ENCODE results near the gene MYO1F. TPM values are rescaled to one million over a fixed set of nuclear protein-coding genes. Genes with fewer than 3 reads are reported as not detected.
"Not testable (repeated sequence)": the region's sequence is repeated elsewhere in the genome, so short reads cannot be mapped to it uniquely, and the experiment has no call there.

Gene MYO1F
- total RNA-seq, 1 donor: 80.5 TPM

DNA sequence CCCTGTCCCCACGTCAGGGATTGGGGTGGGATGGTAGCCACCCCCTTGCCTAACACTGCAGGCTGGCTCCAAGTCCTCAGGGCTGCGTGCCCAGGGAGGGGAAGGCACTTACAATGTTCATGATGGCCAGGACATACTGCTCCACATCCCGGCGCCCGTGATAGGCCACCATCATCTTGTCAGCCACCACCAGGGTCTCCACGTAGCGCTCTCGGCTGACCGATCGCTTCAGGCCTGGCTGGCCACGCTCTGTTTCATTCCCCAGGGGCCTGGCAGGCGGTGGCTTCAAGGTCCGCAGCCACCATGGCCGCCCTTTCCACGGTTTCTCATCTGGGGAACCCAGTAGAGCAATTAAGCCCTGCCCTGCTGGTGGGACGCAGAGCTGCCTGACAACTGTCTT lies 23.6 kb upstream of the MYO1F start:
- DNase-seq (ENCODE audit: low read depth in 2 of 3, low spot score in 2 of 3): no peak

DNA sequence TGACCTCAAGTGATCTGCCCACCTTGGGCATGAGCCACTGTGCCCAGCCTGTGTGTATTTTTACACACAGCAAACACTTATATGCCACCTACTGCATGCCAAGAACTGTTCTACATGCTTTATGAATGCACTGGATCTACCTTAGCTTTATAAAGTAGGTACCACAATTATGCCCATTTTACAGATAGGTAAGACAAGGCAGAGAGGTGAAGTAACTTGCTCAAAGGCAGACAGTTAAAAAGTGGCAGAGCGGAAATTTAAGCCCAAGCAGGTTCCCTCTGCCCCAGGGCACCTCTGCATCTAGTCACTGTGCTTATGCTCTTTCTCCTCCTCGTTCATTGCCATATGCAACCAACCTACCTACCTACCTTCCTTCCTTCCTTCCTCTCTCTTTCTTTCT lies 22.8 kb upstream of the MYO1F start:
- no peak for DNase-seq (ENCODE audit: low read depth in 2 of 3, low spot score in 2 of 3)

DNA sequence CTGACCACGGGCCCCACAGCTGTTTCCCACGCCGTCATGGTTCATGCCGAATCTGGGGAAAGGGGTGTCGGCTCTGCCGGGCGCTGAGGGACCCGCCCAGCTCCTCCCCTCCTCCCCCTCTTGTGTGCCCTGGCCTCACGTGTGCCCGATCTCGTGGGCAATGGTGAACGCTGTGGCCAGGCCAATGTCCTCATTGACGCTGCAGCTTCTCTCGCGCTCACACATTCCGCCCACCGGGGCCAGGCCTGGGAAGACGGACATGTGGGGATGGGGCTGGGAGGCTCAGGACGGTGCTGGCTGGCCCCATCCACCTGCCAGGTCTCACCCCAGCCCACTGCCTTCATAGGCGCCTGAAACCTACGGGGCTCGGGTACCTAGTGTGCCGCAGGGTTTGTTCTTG lies 18.9 kb upstream of the MYO1F start:
- no peak for DNase-seq (ENCODE audit: low read depth in 2 of 3, low spot score in 2 of 3)

DNA sequence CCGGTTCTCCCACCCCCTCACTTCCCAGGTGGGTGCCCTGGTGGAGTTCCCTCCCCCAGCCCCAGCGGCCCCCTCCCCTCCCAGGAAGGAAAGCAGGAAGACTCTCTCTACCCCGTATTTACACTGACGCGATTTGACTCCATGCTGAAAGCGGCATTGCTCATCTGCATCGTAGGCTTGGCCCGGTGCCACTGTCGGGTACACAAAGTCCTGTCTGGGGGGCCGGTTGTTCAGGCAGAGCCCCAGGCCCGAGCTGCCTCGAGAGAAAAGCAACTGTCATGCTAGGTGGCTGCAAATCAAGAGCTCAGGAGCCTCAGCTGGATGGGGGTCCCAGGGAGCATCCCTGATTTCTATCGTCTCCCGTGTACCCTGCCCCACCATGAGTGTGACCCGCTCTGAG lies 18.4 kb upstream of the MYO1F start:
- DNase-seq (ENCODE audit: low read depth in 2 of 3, low spot score in 2 of 3): no peak

DNA sequence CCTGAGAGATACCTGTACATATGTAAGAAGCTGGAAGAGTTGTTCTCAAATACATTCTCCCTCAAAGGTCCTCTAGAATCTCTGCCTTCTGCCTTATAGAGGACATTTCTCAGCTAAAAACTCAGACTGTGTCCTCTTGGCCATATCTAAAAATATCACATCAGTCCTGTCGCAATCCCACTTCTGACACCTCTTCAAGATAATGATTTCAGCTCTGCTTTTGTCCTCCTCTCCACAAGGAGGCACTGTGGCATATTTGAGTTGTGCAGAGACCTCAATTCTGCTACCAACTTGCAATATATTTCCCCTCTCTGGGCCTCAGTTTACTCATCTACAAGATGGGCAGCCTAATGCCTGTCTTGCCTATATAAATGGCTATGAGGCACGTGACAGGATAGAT lies 16.7 kb upstream of the MYO1F start:
- DNase-seq (ENCODE audit: low read depth in 2 of 3, low spot score in 2 of 3): no peak

DNA sequence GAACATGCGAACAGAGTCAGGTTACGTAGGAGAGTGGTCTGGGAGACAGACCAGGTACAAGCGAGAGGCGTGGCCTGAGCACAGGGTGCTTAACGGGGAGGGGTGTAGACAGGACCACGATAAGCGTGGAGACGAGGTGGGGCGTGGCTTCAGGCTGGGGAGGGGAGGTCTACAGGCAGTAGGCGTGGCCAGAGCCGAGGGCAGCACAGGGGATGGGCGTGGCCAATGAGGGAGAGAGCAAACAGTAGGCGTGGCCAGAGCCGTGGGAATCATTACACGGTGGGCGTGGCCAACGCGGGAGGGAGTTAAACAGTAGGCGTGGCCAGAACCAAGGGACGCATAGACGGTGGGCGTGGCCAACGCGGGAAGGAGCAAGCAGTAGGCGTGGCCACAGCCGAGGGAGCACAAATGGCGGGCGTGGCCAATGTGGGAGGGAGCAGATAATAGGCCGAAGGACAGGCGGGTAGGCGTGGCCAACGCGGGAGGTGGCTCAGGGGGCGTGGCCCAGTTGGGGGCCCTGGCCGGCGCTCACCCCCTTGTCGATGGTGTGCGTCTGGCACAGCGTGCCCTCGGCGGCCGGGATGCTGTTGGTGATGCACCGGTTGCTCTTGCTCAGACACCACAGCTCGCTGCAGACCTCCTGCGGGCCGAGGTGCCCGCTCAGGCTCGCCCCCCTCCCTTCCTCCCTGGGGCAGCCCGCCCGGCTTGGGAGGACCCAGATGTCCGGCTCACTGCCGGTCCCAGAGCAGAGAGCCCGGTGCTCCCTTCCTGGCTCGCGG lies 15.2 kb upstream of the MYO1F start:
- peak; percentile 97 to 99 (median 98) for DNase-seq (ENCODE audit: low read depth in 2 of 3, low spot score in 2 of 3)

DNA sequence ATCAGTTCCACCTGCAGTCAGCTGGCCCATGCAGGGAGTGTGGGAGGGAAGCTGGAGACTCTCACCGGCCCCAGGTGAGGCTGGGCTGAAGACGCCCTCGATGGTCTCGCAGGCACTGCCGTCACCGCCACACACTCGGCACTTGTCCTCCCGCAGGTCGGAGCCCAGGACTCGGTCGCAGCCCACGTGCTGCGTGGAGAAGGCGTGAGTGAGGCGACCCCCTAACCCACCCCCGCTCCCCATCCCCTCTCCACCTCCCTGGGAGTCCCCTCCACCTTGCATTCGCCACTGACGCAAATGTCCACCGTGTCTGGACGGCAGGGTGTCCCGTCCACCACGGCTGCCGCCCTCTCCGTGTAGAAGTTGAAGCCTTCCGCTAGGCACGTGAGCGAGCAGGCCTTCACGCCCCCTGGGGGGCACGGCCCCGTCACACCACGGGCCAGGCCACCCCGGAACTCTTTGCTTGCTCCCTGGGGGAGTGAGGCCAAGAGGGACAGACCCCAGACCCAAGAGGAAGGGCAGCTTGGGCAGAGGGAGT lies 12.0 kb upstream of the MYO1F start:
- no peak for DNase-seq (ENCODE audit: low read depth in 2 of 3, low spot score in 2 of 3)

DNA sequence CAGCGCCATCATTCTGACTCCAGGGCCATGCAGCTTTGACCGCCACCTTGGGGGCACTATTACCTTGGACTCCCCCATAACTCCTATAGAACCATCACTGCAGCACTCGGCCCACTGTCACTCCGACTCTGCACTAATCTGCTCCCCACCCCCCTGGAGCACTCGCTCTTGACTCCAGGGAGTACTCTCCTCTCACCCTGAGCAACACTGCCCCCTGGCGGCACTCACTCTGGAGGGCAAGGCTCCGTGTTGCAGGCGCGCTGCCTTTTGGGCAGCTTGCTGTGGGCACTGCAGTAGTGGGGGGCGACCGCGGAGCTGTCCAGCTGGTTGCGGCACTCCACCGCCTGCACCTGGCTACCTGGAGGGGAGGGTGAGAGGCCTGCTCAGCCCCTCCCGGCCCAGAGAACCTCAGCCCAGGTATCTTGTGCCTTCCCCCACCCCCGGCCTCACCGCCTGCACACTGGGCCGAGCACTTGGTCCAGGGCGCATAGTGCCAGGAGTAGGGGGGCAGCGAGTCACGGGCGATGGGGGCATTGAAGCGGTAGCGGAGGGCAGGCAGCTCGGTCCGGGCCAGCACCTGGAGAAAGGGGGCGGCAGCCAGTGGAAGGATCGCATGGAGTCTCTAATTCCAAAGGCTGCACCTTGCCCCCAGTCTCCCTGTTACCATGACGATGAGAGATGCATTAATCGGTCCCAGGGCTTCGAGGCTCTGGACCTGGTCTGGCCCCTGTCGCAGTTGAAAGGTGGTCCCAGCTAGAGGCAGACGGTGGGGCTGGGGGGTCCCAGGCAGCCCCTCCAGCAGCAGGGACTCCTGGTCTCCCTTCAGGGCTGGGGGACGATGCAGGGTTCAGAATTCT lies 8.9 kb upstream of the MYO1F start:
- DNase-seq (ENCODE audit: low read depth in 2 of 3, low spot score in 2 of 3): peak in 1 of 3 donors; percentile 59

DNA sequence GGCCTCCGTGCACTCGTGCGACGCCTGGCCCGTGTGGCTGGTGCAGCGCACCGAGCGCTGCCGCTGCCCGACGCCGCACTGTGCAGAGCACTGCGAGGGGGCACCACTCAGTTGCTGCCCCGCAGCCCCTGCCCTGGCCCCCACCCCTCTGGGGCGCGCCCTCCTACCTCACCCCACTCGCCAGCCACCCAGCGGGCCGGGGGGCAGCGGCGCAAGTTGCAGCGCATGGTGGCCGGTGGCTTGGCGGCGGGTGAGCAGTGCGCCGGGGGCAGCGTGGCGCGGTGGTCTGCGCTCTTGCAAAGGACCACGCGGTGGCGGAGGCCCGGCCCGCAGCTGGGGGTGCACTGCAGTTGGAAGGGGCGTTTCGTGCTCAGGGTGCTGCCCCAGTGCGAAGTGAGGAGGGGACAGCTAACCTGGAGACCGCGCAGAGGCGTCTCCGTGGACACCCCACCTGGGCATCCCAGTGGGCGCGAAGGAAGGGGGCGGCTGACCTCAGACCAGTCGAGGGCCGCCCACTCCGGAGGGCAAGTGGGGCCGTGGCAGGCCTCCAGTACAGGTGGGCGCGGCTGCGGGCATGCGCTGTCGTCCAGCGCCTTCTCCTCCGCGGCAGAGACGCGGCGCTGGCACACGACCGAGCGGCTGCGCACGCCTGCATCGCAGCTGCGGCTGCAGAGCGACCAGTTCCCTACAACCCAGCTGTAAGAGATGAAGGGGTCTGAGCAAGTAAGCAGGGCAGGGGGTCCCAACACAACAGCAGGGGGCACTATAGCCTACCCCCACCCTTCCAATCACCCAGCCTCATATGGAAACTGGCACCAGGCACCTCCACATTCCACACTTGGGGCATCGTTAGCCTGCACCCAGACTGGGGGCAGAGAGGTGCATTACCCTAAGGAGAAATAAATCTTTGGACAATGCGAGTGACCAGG lies 8.0 kb upstream of the MYO1F start:
- DNase-seq (ENCODE audit: low read depth in 2 of 3, low spot score in 2 of 3): no peak

DNA sequence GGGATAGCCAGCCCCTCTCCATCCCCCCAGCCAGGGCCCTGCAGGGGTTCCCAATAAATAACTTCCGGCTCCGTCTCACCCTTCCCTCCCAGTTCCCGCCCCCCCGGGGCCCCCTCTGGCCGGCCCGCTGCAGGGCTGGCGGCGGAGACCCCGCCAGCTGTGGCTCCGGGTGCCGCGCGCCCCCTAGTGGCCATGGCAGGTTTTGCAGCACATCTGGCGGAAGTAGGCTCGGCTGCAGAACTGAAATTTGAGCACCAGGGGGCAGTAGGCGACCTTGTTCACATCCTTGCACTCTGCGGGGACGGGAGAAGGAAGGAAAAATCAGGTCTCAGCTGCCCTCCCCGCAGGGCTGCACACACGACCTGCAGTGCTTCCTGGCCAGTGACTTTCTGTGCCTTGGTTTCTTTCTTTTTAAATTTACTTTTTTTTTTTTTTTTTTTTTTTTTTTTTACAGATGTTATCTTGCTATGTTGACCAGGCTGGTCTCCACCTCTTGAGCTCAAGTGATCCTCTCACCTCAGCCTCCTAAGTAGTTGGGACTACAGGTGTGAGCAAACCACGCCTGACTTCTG lies 3.6 kb upstream of the MYO1F start:
- DNase-seq (ENCODE audit: low read depth in 2 of 3, low spot score in 2 of 3): peak; percentile 82 to 88 (median 87)

DNA sequence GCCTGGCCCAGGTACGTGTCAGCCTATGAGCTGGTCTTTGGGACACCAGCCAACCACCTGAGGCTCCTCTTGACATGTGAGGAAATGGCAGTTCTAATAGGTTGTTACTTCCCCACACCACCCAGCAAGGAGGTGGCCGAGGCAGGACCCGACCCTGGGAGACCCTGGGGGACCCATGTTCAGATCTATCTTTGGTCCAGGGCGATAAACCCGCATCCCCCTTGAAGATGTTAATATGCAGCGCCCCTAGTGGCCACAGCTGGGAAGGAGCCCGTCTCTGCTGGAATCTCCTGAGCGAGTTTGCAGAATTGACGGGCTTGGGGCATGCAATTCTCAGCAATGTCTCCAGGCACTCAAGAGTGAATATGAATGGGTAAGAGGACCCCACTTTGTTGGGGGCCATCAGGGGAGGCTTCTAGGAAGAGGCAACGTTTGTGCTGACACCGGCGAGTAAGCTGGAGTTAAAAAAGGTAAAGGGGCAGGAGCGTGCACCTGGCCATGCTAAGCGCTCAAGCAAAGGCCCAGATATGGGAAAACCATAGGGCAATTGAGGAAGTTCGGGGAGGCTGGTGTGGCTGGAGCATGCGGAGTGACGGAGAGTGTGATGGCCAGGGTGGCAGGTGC lies 1.5 kb upstream of the MYO1F start:
- DNase-seq (ENCODE audit: low read depth in 2 of 3, low spot score in 2 of 3): peak; percentile 69 to 86 (median 72)

DNA sequence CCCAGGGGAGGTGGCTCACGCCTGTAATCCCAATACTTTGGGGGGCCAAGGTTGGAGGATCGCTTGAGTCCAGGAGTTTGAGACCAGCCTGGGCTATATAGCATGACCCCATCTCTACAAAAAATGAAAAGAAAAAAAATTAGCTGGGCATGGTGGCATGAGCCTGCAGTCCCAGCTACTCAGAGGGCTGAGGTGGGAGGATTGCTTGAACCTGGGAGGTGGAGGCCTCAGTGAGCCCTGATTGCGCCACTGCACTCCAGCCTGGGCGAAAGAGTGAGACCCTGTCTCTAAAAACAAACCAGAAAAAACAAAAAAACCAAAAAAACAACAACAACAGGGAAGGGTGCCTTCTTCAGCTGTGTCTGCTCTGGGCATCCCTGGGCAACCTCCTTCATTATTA lies 499 bp upstream of the MYO1F start:
- no peak for DNase-seq (ENCODE audit: low read depth in 2 of 3, low spot score in 2 of 3)

DNA sequence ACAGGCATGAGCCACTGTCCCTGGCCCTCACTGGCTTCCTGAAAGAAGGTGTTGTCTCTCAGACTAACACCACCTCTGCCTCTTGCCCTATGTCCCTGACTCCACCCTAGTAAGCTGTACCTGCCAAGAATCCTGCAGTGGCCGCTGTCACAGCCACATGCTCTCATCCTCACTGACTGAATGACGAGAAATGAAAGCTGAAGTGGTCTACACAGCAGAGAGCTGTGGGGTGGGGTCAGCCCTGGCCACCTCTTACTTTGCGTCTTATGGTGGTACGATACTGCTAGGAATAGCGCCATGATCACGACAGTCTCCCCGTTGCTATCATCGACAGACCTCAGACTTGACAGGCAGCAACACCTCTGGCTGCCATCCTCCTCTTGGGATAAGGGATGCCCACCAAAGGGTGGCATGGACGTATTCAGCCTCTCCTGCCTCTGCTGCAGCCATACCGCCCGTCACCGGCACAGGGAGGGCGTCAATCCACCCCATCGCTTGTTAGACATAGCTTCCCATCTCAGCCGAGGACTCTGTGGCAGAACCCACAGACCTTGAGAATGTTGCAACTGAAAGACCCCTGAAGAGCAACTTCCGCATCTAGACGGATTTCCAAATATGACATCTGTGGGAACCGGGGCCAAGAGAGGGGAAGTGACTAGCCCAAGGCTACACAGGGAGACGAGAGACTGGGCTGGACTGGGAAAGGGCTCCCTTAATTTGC lies 809 bp downstream of the MYO1F start:
- DNase-seq (ENCODE audit: low read depth in 2 of 3, low spot score in 2 of 3): peak in 2 of 3 donors; percentile 66 to 86

DNA sequence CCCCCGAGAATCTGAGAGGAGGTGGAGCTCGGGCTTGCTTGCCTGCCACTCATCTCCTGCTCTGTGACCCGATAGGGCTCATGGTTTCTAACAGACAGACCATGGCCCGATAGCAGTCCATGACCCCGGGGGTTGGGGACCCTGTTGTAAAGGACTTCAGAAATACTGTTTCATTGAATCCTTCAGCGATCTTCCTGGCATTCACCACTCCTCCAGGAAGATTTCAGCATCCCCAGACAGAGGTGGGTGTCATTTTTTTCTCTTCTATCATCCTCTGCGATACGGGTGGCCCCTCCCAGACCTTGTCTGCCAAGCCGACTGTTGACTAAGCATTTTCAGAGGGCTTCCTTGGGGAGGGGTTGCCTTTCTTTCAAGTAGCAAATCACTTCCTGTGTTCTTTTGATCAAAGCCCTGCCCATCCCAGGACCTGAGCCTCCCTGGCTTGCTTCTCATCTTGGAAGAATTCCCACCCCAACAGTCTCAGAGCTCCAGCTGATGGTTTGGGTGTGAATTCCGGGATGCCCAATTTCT lies 1.7 kb downstream of the MYO1F start:
- peak in 2 of 3 donors; percentile 42 to 45 for DNase-seq (ENCODE audit: low read depth in 2 of 3, low spot score in 2 of 3)

DNA sequence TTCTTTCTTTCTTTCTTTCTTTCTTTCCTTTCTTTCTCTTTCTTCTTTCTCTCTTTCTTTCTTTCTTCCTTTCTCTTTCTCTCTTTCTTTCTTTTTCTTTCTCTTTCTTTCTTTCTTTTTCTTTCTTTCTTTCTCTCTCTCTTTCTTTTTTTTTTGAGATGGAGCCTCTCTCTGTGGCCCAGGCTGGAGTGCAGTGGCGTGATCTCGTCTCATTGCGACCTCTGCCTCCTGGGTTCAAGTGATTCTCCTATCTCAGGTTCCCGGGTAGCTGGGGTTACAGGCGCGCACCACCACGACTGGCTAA lies 2.7 kb downstream of the MYO1F start:
- not testable (repeated sequence) for DNase-seq (ENCODE audit: low read depth in 2 of 3, low spot score in 2 of 3)

DNA sequence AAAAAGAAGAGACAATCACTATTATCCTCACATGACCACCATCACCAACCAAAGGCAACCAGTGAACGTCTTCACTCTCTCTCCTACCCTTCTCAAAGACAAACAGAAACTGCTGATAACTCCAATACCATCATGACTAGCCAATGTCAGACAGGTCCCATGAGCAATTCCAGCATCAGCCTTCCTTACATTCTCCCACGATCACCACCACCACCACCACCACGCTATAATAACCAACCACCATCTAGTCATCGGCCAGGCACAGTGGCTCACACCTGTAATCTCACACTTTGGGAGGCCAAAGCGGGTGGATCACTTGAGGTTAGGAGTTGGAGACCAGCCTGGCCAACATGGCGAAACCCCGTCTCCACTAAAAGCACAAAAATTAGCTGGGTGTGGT lies 3.9 kb downstream of the MYO1F start:
- no peak for DNase-seq (ENCODE audit: low read depth in 2 of 3, low spot score in 2 of 3)

DNA sequence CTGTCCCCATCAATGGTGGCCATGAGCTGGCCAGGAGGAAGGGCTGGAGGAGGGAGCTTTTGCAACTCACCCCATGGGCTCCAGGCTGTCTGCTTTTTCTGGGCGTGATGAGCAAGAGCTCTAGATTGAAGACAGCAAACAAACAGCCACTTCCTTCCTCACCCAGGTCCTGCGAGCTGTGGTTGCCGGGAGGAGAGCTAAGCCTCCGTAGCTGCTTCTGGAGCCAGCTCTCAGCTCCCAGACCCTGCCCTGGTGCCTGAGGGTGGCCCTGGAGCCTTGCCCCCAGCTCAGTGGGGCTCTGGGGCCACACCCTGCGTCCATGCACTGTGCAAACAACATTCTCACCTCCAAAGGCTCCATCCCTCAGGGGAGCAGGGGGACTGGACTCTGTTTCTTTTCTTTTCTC lies 6.2 kb downstream of the MYO1F start:
- peak in 2 of 3 donors; percentile 73 to 75 for DNase-seq (ENCODE audit: low read depth in 2 of 3, low spot score in 2 of 3)

DNA sequence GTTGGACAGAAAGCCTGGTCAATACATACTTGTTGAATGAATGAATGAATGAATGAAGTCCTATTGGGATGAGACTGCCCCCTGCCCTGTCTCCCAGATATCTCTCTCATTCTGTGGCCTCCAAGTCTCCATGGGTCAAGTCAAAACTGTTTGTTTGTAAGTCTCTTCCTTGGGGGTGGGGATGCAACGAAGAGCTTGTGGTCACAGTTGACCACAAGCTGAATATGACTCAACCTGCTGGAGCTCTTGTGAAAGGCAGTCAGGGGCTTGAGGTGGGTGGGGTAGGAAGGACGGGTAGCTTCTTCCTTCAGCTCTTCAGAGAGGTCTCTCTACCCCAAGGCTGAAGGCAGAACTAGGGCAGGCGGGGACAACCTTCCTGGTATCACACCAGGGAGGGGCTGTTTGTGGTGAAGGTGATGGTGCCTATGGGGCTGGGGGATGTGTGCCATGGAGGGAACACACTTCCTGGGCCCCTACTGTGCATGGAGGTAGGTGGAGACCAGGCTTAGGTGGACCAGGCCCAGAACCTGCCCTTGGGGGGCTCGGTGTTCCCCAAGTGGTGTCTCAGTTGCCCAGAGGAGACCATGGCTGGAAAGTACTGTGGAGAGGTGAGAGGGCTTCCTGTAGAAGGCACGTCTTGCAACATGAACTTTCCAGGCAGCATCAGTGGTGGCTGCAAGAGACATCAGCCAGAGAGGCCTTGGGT lies 8.0 kb downstream of the MYO1F start:
- peak in 2 of 3 donors; percentile 86 to 92 for DNase-seq (ENCODE audit: low read depth in 2 of 3, low spot score in 2 of 3)
